ENCODE data around the gene MYO15A. TPM values are rescaled to one million over a fixed set of nuclear protein-coding genes. Genes with fewer than 3 reads are reported as not detected.

MYO15A gene
- total and polyA plus RNA-seq, 2 of the 4 experiments (the other 2 are of a cell fraction), result 0.18 to 1.1 TPM

DNA sequence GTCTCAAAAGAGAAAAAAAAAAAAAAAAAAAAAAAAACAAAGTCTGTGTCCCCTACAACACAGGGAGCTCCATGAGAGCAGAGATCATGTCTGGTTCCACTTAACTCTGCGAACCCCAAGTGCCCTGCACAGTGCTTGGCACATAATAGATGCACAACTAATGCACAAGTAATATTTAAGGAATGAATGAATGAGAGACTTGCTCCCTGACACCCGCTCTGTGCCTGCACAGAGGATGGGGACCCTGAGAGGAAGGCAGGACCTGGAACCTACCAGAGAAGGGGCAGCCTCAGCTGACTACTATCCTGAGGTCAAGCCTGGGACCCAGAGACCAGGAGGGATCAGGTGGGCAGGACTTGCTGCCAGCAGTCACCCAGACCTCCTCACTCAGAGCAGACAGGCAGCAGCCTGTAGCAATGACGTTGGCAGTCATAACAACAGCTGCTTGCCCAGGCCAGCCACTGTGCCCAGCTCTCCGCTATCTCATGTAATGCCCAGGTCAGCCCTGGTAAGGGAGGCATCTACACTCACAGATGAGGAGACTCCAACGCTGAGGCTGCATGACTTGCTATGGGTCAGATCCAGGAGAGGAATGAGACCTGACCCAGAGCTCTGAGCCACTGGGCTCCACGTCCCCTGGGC, 2.9 kb downstream of the MYO15A start:
- no peak overlapping the region for H3K27ac ChIP-seq (ENCODE audit: insufficient read depth, low read length)
- H3K9me3 ChIP-seq (ENCODE audit: control insufficient read depth, insufficient read depth, low read length), result no peaks in the 10 kb centered on the region
- no TSS peak for BruUV-seq (replicated peaks)
- ChIA-PET POLR2A (ENCODE audit: unreplicated experiment) (no interaction called here), CTCF (no interaction called here)
- H4K91ac ChIP-seq (ENCODE audit: insufficient read depth, low read depth, low read length), result no peak overlapping the region
- no peaks in the 10 kb centered on the region for H4K20me1 ChIP-seq (ENCODE audit: insufficient read depth, low read length)
- H2BK15ac ChIP-seq (ENCODE audit: low read depth, low read length), result no peak overlapping the region
- H2AFZ ChIP-seq (replicated peaks; ENCODE audit: low read length, poor library complexity), result no peak overlapping the region
- no peak overlapping the region for H3K23ac ChIP-seq (ENCODE audit: low read depth, low read length)
- H3K14ac ChIP-seq (replicated peaks; ENCODE audit: low read depth, low read length), result no peak overlapping the region
- no peak for ATAC-seq (ENCODE audit: low read depth)
- no peak overlapping the region for H4K5ac ChIP-seq (ENCODE audit: low read depth, low read length)
- in situ Hi-C loops (cut with MboI; ENCODE audit: low sequenced_read_pairs) (no loop called here), dilution Hi-C loops (cut with HindIII; ENCODE audit: low sequenced_read_pairs, unreplicated experiment) (no loop called here), intact Hi-C loops (cut with micrococcal nuclease) (no loop called here)
- H2BK20ac ChIP-seq (ENCODE audit: low read depth, low read length), result no peak overlapping the region
- H2AK5ac ChIP-seq (ENCODE audit: low read depth, low read length), result no peak overlapping the region
- H3K56ac ChIP-seq (ENCODE audit: extremely low read depth, insufficient read depth, low read length), result no peak overlapping the region
- H3K4me3 ChIP-seq (ENCODE audit: insufficient read depth, low read depth, low read length), result no peak overlapping the region
- no peaks in the 10 kb centered on the region for H3K79me1 ChIP-seq (ENCODE audit: low read depth in 1 of 2, low read length in 2 of 2)
- H3K9ac ChIP-seq (ENCODE audit: low read depth, low read length), result no peak overlapping the region
- no peak overlapping the region for H3K4ac ChIP-seq (ENCODE audit: low read depth, low read length)
- H3K4me2 ChIP-seq (ENCODE audit: low read depth, low read length), result no peak overlapping the region
- no peak for DNase-seq
- H3K4me1 ChIP-seq (ENCODE audit: control insufficient read depth, insufficient read depth, low read length), result no peaks in the 10 kb centered on the region
- H4K8ac ChIP-seq (ENCODE audit: low read depth in 2 of 2, low read length in 2 of 2), result no peak overlapping the region
- H2AK9ac ChIP-seq (replicated peaks; ENCODE audit: low read depth, low read length, poor library complexity), result no peak overlapping the region
- WGBS, 2 experiments (ENCODE audit: extremely low coverage in 2 of 2, insufficient read length in 1 of 2), result 57% methylated on average over 1 of the region's 6 CpGs; no CpG with 5 or more reads in 1 of the 2 experiments
- no peak overlapping the region for H2BK5ac ChIP-seq (ENCODE audit: low read depth, low read length, poor library complexity, severe bottlenecking)
- no peaks in the 10 kb centered on the region for H3K27me3 ChIP-seq (ENCODE audit: control insufficient read depth, insufficient read depth, low read length)
- no peak overlapping the region for H3K18ac ChIP-seq (ENCODE audit: low read depth, low read length)
- H3K9me1 ChIP-seq (ENCODE audit: insufficient read depth, low read length), result peaks cover 4% of the 10 kb centered on the region
- peaks cover 8% of the 10 kb centered on the region; the same call in 1 of the 2 replicates for H3K36me3 ChIP-seq (ENCODE audit: control insufficient read depth, insufficient read depth, low read length)
- no peak overlapping the region for H2BK120ac ChIP-seq (ENCODE audit: low read depth, low read length)
- no peak for TF ChIP-seq MAFK (IDR thresholded peaks at IDR 0.05; ENCODE audit: low read depth, low read length)
- no peak for TF ChIP-seq FOS (IDR thresholded peaks at IDR 0.05; ENCODE audit: low read depth, low read length)
- TF ChIP-seq NFE2L2 (IDR thresholded peaks at IDR 0.05; ENCODE audit: low read depth, low read length), result no peak
- no peak for TF ChIP-seq RFX5 (IDR thresholded peaks at IDR 0.05; ENCODE audit: low read depth, low read length)
- TF ChIP-seq, protein P1, sequence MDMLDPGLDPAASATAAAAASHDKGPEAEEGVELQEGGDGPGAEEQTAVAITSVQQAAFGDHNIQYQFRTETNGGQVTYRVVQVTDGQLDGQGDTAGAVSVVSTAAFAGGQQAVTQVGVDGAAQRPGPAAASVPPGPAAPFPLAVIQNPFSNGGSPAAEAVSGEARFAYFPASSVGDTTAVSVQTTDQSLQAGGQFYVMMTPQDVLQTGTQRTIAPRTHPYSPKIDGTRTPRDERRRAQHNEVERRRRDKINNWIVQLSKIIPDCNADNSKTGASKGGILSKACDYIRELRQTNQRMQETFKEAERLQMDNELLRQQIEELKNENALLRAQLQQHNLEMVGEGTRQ (IDR thresholded peaks at IDR 0.05; ENCODE audit: low read depth, low read length), result no peak
- no peak for TF ChIP-seq SMC3 (IDR thresholded peaks at IDR 0.05; ENCODE audit: low read depth, low read length)
- no peak for TF ChIP-seq MAZ (IDR thresholded peaks at IDR 0.05; ENCODE audit: borderline replicate concordance, low read depth, low read length)
- no peak for TF ChIP-seq BHLHE40 (IDR thresholded peaks at IDR 0.05; ENCODE audit: low read depth, low read length)
- TF ChIP-seq RAD21 (IDR thresholded peaks at IDR 0.05; ENCODE audit: low read length), result no peak
- TF ChIP-seq, protein P2, sequence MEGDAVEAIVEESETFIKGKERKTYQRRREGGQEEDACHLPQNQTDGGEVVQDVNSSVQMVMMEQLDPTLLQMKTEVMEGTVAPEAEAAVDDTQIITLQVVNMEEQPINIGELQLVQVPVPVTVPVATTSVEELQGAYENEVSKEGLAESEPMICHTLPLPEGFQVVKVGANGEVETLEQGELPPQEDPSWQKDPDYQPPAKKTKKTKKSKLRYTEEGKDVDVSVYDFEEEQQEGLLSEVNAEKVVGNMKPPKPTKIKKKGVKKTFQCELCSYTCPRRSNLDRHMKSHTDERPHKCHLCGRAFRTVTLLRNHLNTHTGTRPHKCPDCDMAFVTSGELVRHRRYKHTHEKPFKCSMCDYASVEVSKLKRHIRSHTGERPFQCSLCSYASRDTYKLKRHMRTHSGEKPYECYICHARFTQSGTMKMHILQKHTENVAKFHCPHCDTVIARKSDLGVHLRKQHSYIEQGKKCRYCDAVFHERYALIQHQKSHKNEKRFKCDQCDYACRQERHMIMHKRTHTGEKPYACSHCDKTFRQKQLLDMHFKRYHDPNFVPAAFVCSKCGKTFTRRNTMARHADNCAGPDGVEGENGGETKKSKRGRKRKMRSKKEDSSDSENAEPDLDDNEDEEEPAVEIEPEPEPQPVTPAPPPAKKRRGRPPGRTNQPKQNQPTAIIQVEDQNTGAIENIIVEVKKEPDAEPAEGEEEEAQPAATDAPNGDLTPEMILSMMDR (conservative IDR thresholded peaks at IDR 0.05; ENCODE audit: low read depth, low read length), result no peak
- TF ChIP-seq POLR2A (IDR thresholded peaks at IDR 0.05; ENCODE audit: low read depth, low read length), result no peak
- no peak for TF ChIP-seq CHD1 (IDR thresholded peaks at IDR 0.05; ENCODE audit: low read depth, low read length)
- TF ChIP-seq, protein P3, sequence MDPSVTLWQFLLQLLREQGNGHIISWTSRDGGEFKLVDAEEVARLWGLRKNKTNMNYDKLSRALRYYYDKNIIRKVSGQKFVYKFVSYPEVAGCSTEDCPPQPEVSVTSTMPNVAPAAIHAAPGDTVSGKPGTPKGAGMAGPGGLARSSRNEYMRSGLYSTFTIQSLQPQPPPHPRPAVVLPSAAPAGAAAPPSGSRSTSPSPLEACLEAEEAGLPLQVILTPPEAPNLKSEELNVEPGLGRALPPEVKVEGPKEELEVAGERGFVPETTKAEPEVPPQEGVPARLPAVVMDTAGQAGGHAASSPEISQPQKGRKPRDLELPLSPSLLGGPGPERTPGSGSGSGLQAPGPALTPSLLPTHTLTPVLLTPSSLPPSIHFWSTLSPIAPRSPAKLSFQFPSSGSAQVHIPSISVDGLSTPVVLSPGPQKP (IDR thresholded peaks at IDR 0.05; ENCODE audit: borderline replicate concordance, low read depth, low read length), result no peak
- TF ChIP-seq CEBPB (IDR thresholded peaks at IDR 0.05; ENCODE audit: low read depth, low read length), result no peak
- TF ChIP-seq RCOR1 (IDR thresholded peaks at IDR 0.05; ENCODE audit: insufficient replicate concordance, low read length), result no peak
- TF ChIP-seq MXI1 (IDR thresholded peaks at IDR 0.05; ENCODE audit: borderline replicate concordance, low read depth, low read length), result no peak
